RWPE2 (cell line): ENCODE data around the gene SERPINC1.
"Not testable (repeated sequence)": the region's sequence is repeated elsewhere in the genome, so short reads cannot be mapped to it uniquely, and the experiment has no call there.

Experiments used
- ATAC-seq: fragments of 200-7000 bp; cut with Tn5 transposase; 3 replicates; pipeline ENCODE4 v1.9.1; 2021; ENCODE audit warnings: low read depth
- DNase-seq: peaks from one replicate; pipeline ENCODE4 v3.0.0-alpha.2; 2020; ENCODE audit warnings: low spot score
- H3K27ac ChIP-seq: fragments of 450-650 bp; 2 replicates; pipeline ENCODE4 v1.5.1; 2017; ENCODE audit warnings: mild to moderate bottlenecking; ENCODE audit not compliant: poor library complexity, severe bottlenecking
- H3K27me3 ChIP-seq: fragments of 250-450 bp; sonication (Bioruptor Pico); 2 replicates; pipeline ENCODE4 v1.5.1; 2021; ENCODE audit warnings: mild to moderate bottlenecking, moderate library complexity; ENCODE audit not compliant: insufficient read depth, poor library complexity, severe bottlenecking
- H3K36me3 ChIP-seq: fragments of 250-450 bp; sonication (Bioruptor Pico); 2 replicates; pipeline ENCODE4 v1.5.1; 2020; ENCODE audit warnings: low read depth, mild to moderate bottlenecking, moderate library complexity
- H3K4me1 ChIP-seq: fragments of 250-450 bp; sonication (Bioruptor Pico); 2 replicates; pipeline ENCODE4 v1.5.1; 2021; ENCODE audit warnings: mild to moderate bottlenecking, moderate library complexity; ENCODE audit not compliant: insufficient read depth, poor library complexity, severe bottlenecking
- H3K4me3 ChIP-seq: fragments of 250-450 bp; sonication (Bioruptor Pico); 2 replicates; pipeline ENCODE4 v1.5.1; 2021; ENCODE audit warnings: mild to moderate bottlenecking, moderate library complexity; ENCODE audit not compliant: severe bottlenecking
- H3K9me3 ChIP-seq: fragments of 250-450 bp; sonication (Bioruptor Pico); 2 replicates; pipeline ENCODE4 v1.5.1; 2021; ENCODE audit warnings: mild to moderate bottlenecking, moderate library complexity; ENCODE audit not compliant: severe bottlenecking
- CTCF ChIP-seq: fragments of 450-650 bp; IDR thresholded peaks from one replicate; pipeline ENCODE4 v1.5.1; 2017; ENCODE audit warnings: mild to moderate bottlenecking, moderate library complexity; ENCODE audit not compliant: poor library complexity, severe bottlenecking

The SERPINC1 gene

GRCh38 chr1:173948594-173948993, 31.5 kb upstream of the SERPINC1 start:
- no peak for ATAC-seq
- no peak overlapping the region for H3K4me3 ChIP-seq
- H3K27ac ChIP-seq = no peak overlapping the region
- DNase-seq = no peak
- TF ChIP-seq CTCF = no peak
- no peaks in the 10 kb centered on the region for H3K9me3 ChIP-seq
- peaks cover 77% of the 10 kb centered on the region for H3K36me3 ChIP-seq
- H3K4me1 ChIP-seq = peaks cover 12% of the 10 kb centered on the region
- H3K27me3 ChIP-seq = no peaks in the 10 kb centered on the region

- peak; percentile 88 for ATAC-seq
- no peak for DNase-seq
- Histone ChIP-seq H3K4me1 (peaks cover 12% of the 10 kb centered on the region), H3K9me3 (no peaks in the 10 kb centered on the region), H3K36me3 (peaks cover 79% of the 10 kb centered on the region), H3K27ac (peak overlapping the region; percentile 22), H3K4me3 (no peak overlapping the region), H3K27me3 (no peaks in the 10 kb centered on the region)
- TF ChIP-seq CTCF = no peak
Measured at GRCh38 chr1:173946380-173946921, 29.3 kb upstream of the SERPINC1 start.

- H3K36me3 ChIP-seq = peaks cover 80% of the 10 kb centered on the region
- H3K4me1 ChIP-seq = no peaks in the 10 kb centered on the region
- no peak for TF ChIP-seq CTCF
- H3K27ac ChIP-seq = no peak overlapping the region
- no peak for ATAC-seq
- no peak overlapping the region for H3K4me3 ChIP-seq
- no peaks in the 10 kb centered on the region for H3K9me3 ChIP-seq
- no peaks in the 10 kb centered on the region for H3K27me3 ChIP-seq
- DNase-seq = no peak
Measured at GRCh38 chr1:173937062-173937461, 19.9 kb upstream of the SERPINC1 start.

- peaks cover 57% of the 10 kb centered on the region for H3K36me3 ChIP-seq
- TF ChIP-seq CTCF = no peak
Measured at GRCh38 chr1:173934440-173934839, 17.3 kb upstream of the SERPINC1 start.

GRCh38 chr1:173930541-173930940, 13.4 kb upstream of the SERPINC1 start:
- not testable (repeated sequence) for DNase-seq, H3K27ac ChIP-seq, H3K9me3 ChIP-seq, H3K4me3 ChIP-seq, H3K27me3 ChIP-seq, H3K4me1 ChIP-seq, ATAC-seq
- peaks cover 27% of the 10 kb centered on the region for H3K36me3 ChIP-seq

More at GRCh38 chr1:173934440-173934839, 17.3 kb upstream of the SERPINC1 start:
- no peak for ATAC-seq
- Histone ChIP-seq H3K27ac (no peak overlapping the region), H3K4me1 (no peaks in the 10 kb centered on the region), H3K9me3 (no peaks in the 10 kb centered on the region), H3K27me3 (no peaks in the 10 kb centered on the region), H3K4me3 (no peak overlapping the region)
- DNase-seq = no peak
